ENCODE measurements around the gene NHERF1.

DNA sequence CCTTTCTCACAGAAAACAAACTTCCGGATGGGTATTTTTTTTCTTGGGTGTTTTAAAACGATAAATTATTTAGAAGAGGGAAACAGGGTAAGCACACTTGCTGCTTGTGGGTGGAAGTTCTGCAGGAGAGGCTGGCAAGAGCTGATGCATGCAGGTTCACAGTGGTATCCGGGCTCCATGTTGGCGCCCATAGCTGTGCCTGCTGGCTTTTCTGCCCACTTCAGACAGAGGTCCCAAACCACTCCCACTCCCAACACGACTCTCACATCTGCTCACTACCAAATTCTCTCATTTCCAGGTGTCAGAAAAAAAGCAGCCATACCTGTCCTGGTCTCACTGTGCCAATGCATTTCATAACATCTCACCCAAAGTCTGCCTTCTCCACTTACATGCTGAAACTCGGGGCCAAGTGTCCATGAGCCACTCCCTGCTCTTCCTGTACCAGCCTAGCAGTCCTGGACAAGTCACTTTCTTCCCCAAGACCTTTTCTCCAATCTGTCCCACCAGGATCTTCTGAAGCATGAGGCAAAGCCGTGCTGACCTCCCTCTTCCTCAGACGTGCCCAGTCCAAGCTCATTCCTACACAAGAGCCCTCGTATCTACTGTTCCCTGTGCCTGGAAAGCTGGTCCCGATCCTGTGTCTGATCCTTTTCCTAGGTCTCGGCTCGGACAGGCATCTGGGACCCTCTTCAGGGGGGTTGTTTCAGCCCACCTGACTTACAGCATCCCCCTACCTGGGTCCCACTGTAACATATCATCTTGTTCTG, 37.2 kb upstream of the NHERF1 start:
- TF ChIP-seq CTCF (IDR thresholded peaks at IDR 0.05; ENCODE audit: insufficient read depth, low read depth, low read length) (no peak), EZH2 (IDR thresholded peaks at IDR 0.05; ENCODE audit: insufficient read depth, low read length) (no peak)

Data from astrocyte (in vitro differentiated cells and primary cell).